CD14-positive monocyte (primary cell): ENCODE results near the gene PPM1H. TPM values are rescaled to one million over a fixed set of nuclear protein-coding genes. Genes with fewer than 3 reads are reported as not detected.

ENCODE experiments used
- DNase-seq, 3 donors: peaks; one replicate each; pipeline ENCODE4 v3.0.0-alpha.2; 2011 to 2022
- H2AFZ ChIP-seq: 2 replicates; pipeline ENCODE4 v1.6.0; 2012; ENCODE audit warnings: mild to moderate bottlenecking, low read depth, low read length, inconsistent platforms; ENCODE audit not compliant: insufficient read depth, poor library complexity, severe bottlenecking
- H3K27ac ChIP-seq, 2 donors: 1 replicate in 1 of 2; 2 replicates in 1 of 2; pipeline ENCODE4 v1.5.1; 2012 to 2013; ENCODE audit warnings: low read length in 2 of 2, control low read depth in 1 of 2, inconsistent platforms in 1 of 2, low read depth in 1 of 2, mild to moderate bottlenecking in 1 of 2
- H3K27me3 ChIP-seq, 2 donors: one replicate each; pipeline versions ENCODE4 v1.6.0 to v1.6.1; 2011 to 2013; ENCODE audit warnings: low read length in 2 of 2; ENCODE audit not compliant: control insufficient read depth in 2 of 2, insufficient read depth in 2 of 2
- H3K36me3 ChIP-seq, 2 donors: replicated peaks in 1 of 2; 1 replicate in 1 of 2; 2 replicates in 1 of 2; pipeline versions ENCODE4 v1.5.1 to v1.6.1; 2012 to 2013; ENCODE audit warnings: low read length in 2 of 2, control low read depth in 1 of 2, inconsistent platforms in 1 of 2, mild to moderate bottlenecking in 1 of 2; ENCODE audit not compliant: insufficient read depth in 2 of 2, control insufficient read depth in 1 of 2
- H3K4me1 ChIP-seq, 2 donors: 1 replicate in 1 of 2; 2 replicates in 1 of 2; pipeline versions ENCODE4 v1.5.1 to v1.6.1; 2012 to 2013; ENCODE audit warnings: low read length in 2 of 2, control low read depth in 1 of 2, inconsistent platforms in 1 of 2, mild to moderate bottlenecking in 1 of 2, moderate library complexity in 1 of 2; ENCODE audit not compliant: insufficient read depth in 2 of 2, control insufficient read depth in 1 of 2
- H3K4me2 ChIP-seq: replicated peaks from 2 replicates; pipeline ENCODE3; 2012; ENCODE audit warnings: low read length, moderate library complexity, mild to moderate bottlenecking; ENCODE audit not compliant: poor library complexity, severe bottlenecking; ENCODE audit errors: extremely low read depth
- H3K4me3 ChIP-seq, 3 experiments: fragments of 200-600 bp in 1 of 3; sonication (generic) in 1 of 3; replicated peaks in 1 of 3; 1 replicate in 2 of 3; 2 replicates in 1 of 3; pipeline ENCODE4 v1.5.1; 2011 to 2013; ENCODE audit warnings: low read length in 3 of 3, mild to moderate bottlenecking in 3 of 3, control low read depth in 2 of 3, low read depth in 2 of 3, inconsistent platforms in 1 of 3, moderate library complexity in 1 of 3
- H3K79me2 ChIP-seq: 2 replicates; pipeline ENCODE4 v1.6.0; 2012; ENCODE audit warnings: mild to moderate bottlenecking, control low read depth, inconsistent platforms, low read length, moderate library complexity; ENCODE audit not compliant: insufficient read depth
- H3K9ac ChIP-seq: 2 replicates; pipeline ENCODE4 v1.6.0; 2017; ENCODE audit warnings: low read length, mild to moderate bottlenecking; ENCODE audit not compliant: insufficient read depth, poor library complexity, severe bottlenecking
- H3K9me3 ChIP-seq, 2 donors: replicated peaks in 1 of 2; 1 replicate in 1 of 2; 2 replicates in 1 of 2; pipeline versions ENCODE4 v1.5.1 to v1.6.1; 2012 to 2013; ENCODE audit warnings: low read length in 2 of 2, control low read depth in 1 of 2; ENCODE audit not compliant: control insufficient read depth in 1 of 2, insufficient read depth in 1 of 2
- H4K20me1 ChIP-seq: 2 replicates; pipeline ENCODE4 v1.6.0; 2012; ENCODE audit warnings: mild to moderate bottlenecking, low read length, control low read depth, moderate library complexity; ENCODE audit not compliant: insufficient read depth
- H3K27ac Mint-ChIP-seq, 7 donors: one replicate each; pipeline ENCODE4 v1.8.0; 2020; ENCODE audit warnings: mild to moderate bottlenecking in 7 of 7, mixed read lengths in 7 of 7, moderate library complexity in 6 of 7, inconsistent platforms in 2 of 7
- H3K27me3 Mint-ChIP-seq, 3 donors: one replicate each; pipeline ENCODE4 v1.8.0; 2021 to 2022; ENCODE audit warnings: low read depth in 3 of 3, mild to moderate bottlenecking in 3 of 3, mixed read lengths in 3 of 3, moderate library complexity in 3 of 3, inconsistent platforms in 1 of 3
- H3K36me3 Mint-ChIP-seq, 2 donors: one replicate each; pipeline ENCODE4 v1.8.0; 2020; ENCODE audit warnings: mixed read lengths in 2 of 2, inconsistent platforms in 1 of 2, mild to moderate bottlenecking in 1 of 2
- H3K4me1 Mint-ChIP-seq: one replicate; pipeline ENCODE4 v1.8.0; 2020; ENCODE audit warnings: mild to moderate bottlenecking, mixed read lengths
- H3K4me3 Mint-ChIP-seq, 2 donors: one replicate each; pipeline ENCODE4 v1.8.0; 2020; ENCODE audit warnings: mild to moderate bottlenecking in 2 of 2, mixed read lengths in 2 of 2, moderate library complexity in 1 of 2
- H3K9me3 Mint-ChIP-seq, 7 donors: one replicate each; pipeline ENCODE4 v1.8.0; 2020 to 2022; ENCODE audit warnings: mixed read lengths in 7 of 7, mild to moderate bottlenecking in 6 of 7, moderate library complexity in 6 of 7, inconsistent platforms in 2 of 7
- CTCF ChIP-seq: fragments of 200-600 bp; IDR thresholded peaks from one replicate; pipeline ENCODE4 v1.8.0; 2022; ENCODE audit warnings: antibody characterized with exemption, mild to moderate bottlenecking
- WGBS: methylation state at CpG from one replicate; pipeline ENCODE4 v1.1.5; 2013; ENCODE audit warnings: missing lambda C conversion rate; ENCODE audit not compliant: insufficient coverage; 5-methylcytosine and 5-hydroxymethylcytosine counted together
- intact Hi-C, 2 donors: fragments of 100-400 bp; cut with micrococcal nuclease; formaldehyde crosslinking; loops; one replicate each; pipeline versions ENCODE4 v1.15.0 to v1.15.1; 2023
- polyA plus RNA-seq, 3 donors: library from polyadenylated mRNA; depleted of rRNA in 1 of 3; unstranded in 2 of 3; stranded (reverse) in 1 of 3; fragments of 300-500 nt in 2 of 3; fragments of >200 nt in 1 of 3; fragmentation: Illumina TruSeq in 2 of 3; gene quantifications; 1 replicate in 2 of 3; 2 replicates in 1 of 3; pipeline ENCODE4 v1.2.3, GENCODE V29; 2012 to 2021

PPM1H gene
- polyA plus RNA-seq, 3 donors, result 1.5 to 2.8 (median 1.9) TPM

- peaks cover 0 to 5% of the 10 kb centered on the region in 2 donors for H3K36me3 Mint-ChIP-seq
- H3K4me2 ChIP-seq, result no peak overlapping the region
- intact Hi-C loops, result no loop called here
- no peaks in the 10 kb centered on the region for H4K20me1 ChIP-seq
- no peak overlapping the region for H3K4me3 Mint-ChIP-seq
- H3K79me2 ChIP-seq, result no peaks in the 10 kb centered on the region
- no peak overlapping the region for H3K9ac ChIP-seq
- H3K27ac Mint-ChIP-seq, result no peak overlapping the region
- no peak overlapping the region for H3K4me3 ChIP-seq
- peaks cover 11 to 16% of the 10 kb centered on the region in 2 donors for H3K4me1 ChIP-seq
- H2AFZ ChIP-seq, result no peak overlapping the region
- no peaks in the 10 kb centered on the region for H3K9me3 ChIP-seq
- H3K27me3 ChIP-seq, result no peaks in the 10 kb centered on the region
- TF ChIP-seq CTCF, result no peak
- WGBS, result 92% methylated on average over 2 of the region's 10 CpGs
- H3K27me3 Mint-ChIP-seq, result no peaks in the 10 kb centered on the region
- no peak for DNase-seq
- H3K36me3 ChIP-seq, result no peaks in the 10 kb centered on the region
- peaks cover 19% of the 10 kb centered on the region for H3K4me1 Mint-ChIP-seq
- no peaks in the 10 kb centered on the region for H3K9me3 Mint-ChIP-seq
- no peak overlapping the region for H3K27ac ChIP-seq
Measured at GRCh38 chr12:62750941-62751809, 183.8 kb downstream of the PPM1H start.

GRCh38 chr12:62749586-62749985, 185.4 kb downstream of the PPM1H start:
- Histone ChIP-seq H3K4me2 (no peak overlapping the region), H3K79me2 (no peaks in the 10 kb centered on the region), H3K27ac (no peak overlapping the region), H3K36me3 (no peaks in the 10 kb centered on the region), H3K27me3 (no peaks in the 10 kb centered on the region), H3K4me1 (peaks cover 27 to 32% of the 10 kb centered on the region in 2 donors), H3K4me3 (no peak overlapping the region), H2AFZ (no peak overlapping the region), H4K20me1 (no peaks in the 10 kb centered on the region), H3K9me3 (no peaks in the 10 kb centered on the region), H3K9ac (no peak overlapping the region)
- no peak for DNase-seq
- Mint-ChIP-seq H3K27ac (no peak overlapping the region), H3K36me3 (peaks cover 0 to 2% of the 10 kb centered on the region in 2 donors), H3K4me3 (no peak overlapping the region), H3K4me1 (peaks cover 32% of the 10 kb centered on the region), H3K9me3 (no peaks in the 10 kb centered on the region), H3K27me3 (no peaks in the 10 kb centered on the region)
- WGBS, result no CpG with 5 or more reads among the region's 1 CpG
- intact Hi-C loops, result loop anchor here in 1 of 2 donors (5.0 kb wide), 1 partner anchor 38 kb away; no protein-coding TSS in a partner anchor
- no peak for TF ChIP-seq CTCF
